Endothelial cell of umbilical vein (primary cell): ENCODE results near the gene AGMAT. TPM values are rescaled to one million over a fixed set of nuclear protein-coding genes. Genes with fewer than 3 reads are reported as not detected.

Experiments
- BruUV-seq: library from RNA; stranded (reverse); fragments of 400-500 nt; replicated peaks from 2 replicates; lab custom pipeline; 2021; lab: Mats Ljungman, UMichigan
- CTCF ChIA-PET: fragments of 300-600, 350-600 bp; sonication (Branson Sonifier 250); formaldehyde crosslinking; loops from one replicate; lab custom pipeline; 2021; ENCODE audit warnings: antibody characterized with exemption, inconsistent platforms; lab: Charles Lee
- POLR2A ChIA-PET: fragments of 300-600, 350-600 bp; sonication (Branson Sonifier 250); formaldehyde crosslinking; loops from one replicate; lab custom pipeline; 2021; ENCODE audit warnings: antibody characterized with exemption, inconsistent platforms; lab: Charles Lee
- DNase-seq: peaks from one replicate; pipeline ENCODE4 v3.0.0-alpha.2; 2011; ENCODE audit warnings: low read depth, low spot score
- FAIRE-seq: peaks from 2 replicates; lab custom pipeline; 2011; peaks lifted over from hg19 to GRCh38; lab: Jason Lieb, UNC
- H2AFZ ChIP-seq: 2 replicates; pipeline ENCODE4 v1.6.0; 2012; ENCODE audit warnings: low read depth, low read length, control low read depth, inconsistent platforms
- H3K27ac ChIP-seq: 2 replicates; pipeline ENCODE4 v1.5.1; 2011; ENCODE audit warnings: low read depth, mild to moderate bottlenecking, control low read depth, low read length, moderate library complexity; ENCODE audit not compliant: insufficient read depth
- H3K27me3 ChIP-seq, 2 experiments: 2 replicates each; pipeline versions ENCODE4 v1.6.0 to v1.6.1; 2011; ENCODE audit warnings: low read length in 2 of 2, mixed read lengths in 1 of 2; ENCODE audit not compliant: control insufficient read depth in 2 of 2, insufficient read depth in 2 of 2
- H3K36me3 ChIP-seq, 2 experiments: 2 replicates in 1 of 2; 3 replicates in 1 of 2; pipeline ENCODE4 v1.5.1; 2011; ENCODE audit warnings: low read length in 2 of 2, mild to moderate bottlenecking in 1 of 2, moderate library complexity in 1 of 2; ENCODE audit not compliant: control insufficient read depth in 2 of 2, insufficient read depth in 2 of 2; ENCODE audit errors: extremely low read depth in 1 of 2
- H3K4me1 ChIP-seq: 3 replicates; pipeline ENCODE4 v1.5.1; 2011; ENCODE audit warnings: mild to moderate bottlenecking, low read length; ENCODE audit not compliant: control insufficient read depth, insufficient read depth; ENCODE audit errors: extremely low read depth
- H3K4me2 ChIP-seq: 2 replicates; pipeline ENCODE4 v1.6.1; 2011; ENCODE audit warnings: low read length, control low read depth, mixed read lengths; ENCODE audit not compliant: insufficient read depth
- H3K4me3 ChIP-seq, 3 experiments: fragments of 200-600 bp in 1 of 3; sonication (generic), shearing (Covaris generic) in 1 of 3; replicated peaks in 1 of 3; 2 replicates each; pipeline ENCODE4 v1.5.1; 2011 to 2016; ENCODE audit warnings: control low read depth in 3 of 3, low read length in 3 of 3, mild to moderate bottlenecking in 2 of 3, inconsistent platforms in 1 of 3, low read depth in 1 of 3, moderate library complexity in 1 of 3; ENCODE audit not compliant: insufficient read depth in 1 of 3
- H3K79me2 ChIP-seq: 2 replicates; pipeline ENCODE4 v1.6.0; 2012; ENCODE audit warnings: low read length, inconsistent platforms; ENCODE audit not compliant: control insufficient read depth, insufficient read depth
- H3K9ac ChIP-seq: replicated peaks from 2 replicates; pipeline ENCODE3; 2011; ENCODE audit warnings: low read length, control low read depth; ENCODE audit not compliant: insufficient read depth; ENCODE audit errors: extremely low read depth
- H3K9me1 ChIP-seq: replicated peaks from 3 replicates; pipeline ENCODE4 v1.6.0; 2011; ENCODE audit warnings: mild to moderate bottlenecking, low read length; ENCODE audit not compliant: control insufficient read depth, insufficient read depth; ENCODE audit errors: extremely low read depth
- H3K9me3 ChIP-seq: replicated peaks from 2 replicates; pipeline ENCODE4 v1.5.1; 2012; ENCODE audit warnings: low read length, inconsistent platforms; ENCODE audit not compliant: control insufficient read depth, insufficient read depth
- H4K20me1 ChIP-seq: replicated peaks from 2 replicates; pipeline ENCODE3; 2011; ENCODE audit warnings: mild to moderate bottlenecking, low read length; ENCODE audit not compliant: control insufficient read depth, insufficient read depth; ENCODE audit errors: extremely low read depth
- EZH2 ChIP-seq: IDR thresholded peaks from 2 replicates; pipeline ENCODE4 v1.6.1; 2012; ENCODE audit warnings: borderline replicate concordance, low read depth, mild to moderate bottlenecking, moderate library complexity, low read length, inconsistent platforms; ENCODE audit not compliant: severe bottlenecking
- FOS ChIP-seq: IDR thresholded peaks from 2 replicates; pipeline ENCODE4 v1.6.1; 2011; ENCODE audit warnings: mild to moderate bottlenecking, low read length, moderate library complexity, borderline replicate concordance; ENCODE audit not compliant: insufficient read depth
- GATA2 ChIP-seq: IDR thresholded peaks from 2 replicates; pipeline ENCODE4 v1.7.0; 2011; ENCODE audit warnings: low read depth, mild to moderate bottlenecking, moderate library complexity, mixed read lengths, low read length; ENCODE audit not compliant: insufficient read length, insufficient read depth
- JUN ChIP-seq: IDR thresholded peaks from 2 replicates; pipeline ENCODE4 v1.6.1; 2011; ENCODE audit warnings: borderline replicate concordance, low read depth; ENCODE audit not compliant: insufficient read length, insufficient read depth
- MAX ChIP-seq: IDR thresholded peaks from 2 replicates; pipeline ENCODE4 v1.6.1; 2011; ENCODE audit not compliant: insufficient read depth, insufficient read length
- MYC ChIP-seq: IDR thresholded peaks from one replicate; pipeline ENCODE4 v1.6.1; 2011; ENCODE audit warnings: mild to moderate bottlenecking, low read depth, low read length
- POLR2A ChIP-seq: IDR thresholded peaks from 2 replicates; pipeline ENCODE4 v1.6.1; 2012; ENCODE audit warnings: low read depth, mild to moderate bottlenecking, control low read depth, low read length
- POLR2AphosphoS5 ChIP-seq: IDR thresholded peaks from 2 replicates; pipeline ENCODE4 v1.6.1; 2012; ENCODE audit warnings: low read depth, mild to moderate bottlenecking, control low read depth, low read length, moderate library complexity; ENCODE audit not compliant: insufficient read depth
- dilution Hi-C: fragments of 300-500 bp; cut with MboI; formaldehyde crosslinking; loops from one replicate; pipeline ENCODE4 v1.15.0; 2019; ENCODE audit warnings: low sequenced_read_pairs; ENCODE audit not compliant: extremely low pct_ligation_motif_present
- intact Hi-C: fragments of 100-400 bp; cut with micrococcal nuclease; formaldehyde crosslinking; loops from one replicate; pipeline ENCODE4 v1.10.0; 2022
- polyA plus RNA-seq, 4 experiments: library from polyadenylated mRNA; depleted of rRNA in 3 of 4; stranded (reverse) in 3 of 4; unstranded in 1 of 4; fragments of >200 nt; gene quantifications; 2 replicates each; pipeline versions ENCODE4 v1.2.1 to v1.2.3, GENCODE V29; 2011 to 2012; ENCODE audit warnings: missing spikeins in 1 of 4
- total RNA-seq: library from RNA; stranded (reverse); gene quantifications from 2 replicates; pipeline ENCODE4 v1.2.3, GENCODE V29; 2021
- TF ChIP-seq, protein P1 (sequence below), 2 donors: IDR thresholded peaks; 1 replicate in 1 of 2; 2 replicates in 1 of 2; pipeline ENCODE4 v1.5.1; 2011; ENCODE audit warnings: low read length in 2 of 2, mild to moderate bottlenecking in 2 of 2, moderate library complexity in 2 of 2, control low read depth in 1 of 2, inconsistent platforms in 1 of 2, low read depth in 1 of 2; ENCODE audit not compliant: insufficient read depth in 1 of 2; ENCODE audit errors: extremely low read depth in 1 of 2

Gene AGMAT
- total and polyA plus RNA-seq, 2 donors (not counting 3 experiments of a cell fraction or from before 2014, with no cell fraction given) = 0.39 to 1.9 TPM

GRCh38 chr1:15568387-15569073 lies 16.3 kb downstream of the AGMAT start:
- DNase-seq (no peak), FAIRE-seq (no peak)
- H3K4me3 ChIP-seq = no peak overlapping the region
- H3K79me2 ChIP-seq = no peaks in the 10 kb centered on the region
- H3K4me1 ChIP-seq = peaks cover 2% of the 10 kb centered on the region
- no peaks in the 10 kb centered on the region for H3K27me3 ChIP-seq
- intact Hi-C loops = no loop called here
- H4K20me1 ChIP-seq = no peaks in the 10 kb centered on the region
- no peak overlapping the region for H2AFZ ChIP-seq
- H3K27ac ChIP-seq = no peak overlapping the region
- peaks cover 17 to 30% of the 10 kb centered on the region in 2 experiments for H3K36me3 ChIP-seq
- POLR2A ChIA-PET = no interaction called here
- BruUV-seq = no TSS peak
- no peaks in the 10 kb centered on the region for H3K9me1 ChIP-seq
- CTCF ChIA-PET = interaction anchor here (1.6 kb wide), 1 partner anchor 11 kb away, joined by 5 read pairs; no protein-coding TSS in a partner anchor
- TF ChIP-seq, protein P1, sequence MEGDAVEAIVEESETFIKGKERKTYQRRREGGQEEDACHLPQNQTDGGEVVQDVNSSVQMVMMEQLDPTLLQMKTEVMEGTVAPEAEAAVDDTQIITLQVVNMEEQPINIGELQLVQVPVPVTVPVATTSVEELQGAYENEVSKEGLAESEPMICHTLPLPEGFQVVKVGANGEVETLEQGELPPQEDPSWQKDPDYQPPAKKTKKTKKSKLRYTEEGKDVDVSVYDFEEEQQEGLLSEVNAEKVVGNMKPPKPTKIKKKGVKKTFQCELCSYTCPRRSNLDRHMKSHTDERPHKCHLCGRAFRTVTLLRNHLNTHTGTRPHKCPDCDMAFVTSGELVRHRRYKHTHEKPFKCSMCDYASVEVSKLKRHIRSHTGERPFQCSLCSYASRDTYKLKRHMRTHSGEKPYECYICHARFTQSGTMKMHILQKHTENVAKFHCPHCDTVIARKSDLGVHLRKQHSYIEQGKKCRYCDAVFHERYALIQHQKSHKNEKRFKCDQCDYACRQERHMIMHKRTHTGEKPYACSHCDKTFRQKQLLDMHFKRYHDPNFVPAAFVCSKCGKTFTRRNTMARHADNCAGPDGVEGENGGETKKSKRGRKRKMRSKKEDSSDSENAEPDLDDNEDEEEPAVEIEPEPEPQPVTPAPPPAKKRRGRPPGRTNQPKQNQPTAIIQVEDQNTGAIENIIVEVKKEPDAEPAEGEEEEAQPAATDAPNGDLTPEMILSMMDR (IDR thresholded peaks at IDR 0.05; ENCODE audit: extremely low read depth in 1 of 2, insufficient read depth in 1 of 2, low read depth in 1 of 2, low read length in 2 of 2) = no peak
- TF ChIP-seq EZH2 (no peak), MAX (no peak), POLR2A (no peak), FOS (no peak), GATA2 (no peak), MYC (no peak), POLR2AphosphoS5 (no peak), JUN (no peak)
- no peak overlapping the region for H3K4me2 ChIP-seq
- dilution Hi-C loops = no loop called here
- H3K9me3 ChIP-seq = no peaks in the 10 kb centered on the region
- H3K9ac ChIP-seq = no peak overlapping the region
